Stimulated activated CD4-positive, alpha-beta T cell treated with anti-CD3 and anti-CD28 coated beads, Interleukin-12 subunit alpha, Interleukin-12 subunit beta, amount 100 ng/mL, for 24 hours (primary cell): ENCODE results near the gene ASB1.
A peak's percentile ranks its signal among the peaks of the same experiment; 100 is the strongest.

ENCODE experiments used
- DNase-seq, 2 experiments: peaks; one replicate each; pipeline ENCODE4 v3.0.0-alpha.2; 2020; ENCODE audit warnings: low read depth in 2 of 2

The ASB1 gene, protein sequence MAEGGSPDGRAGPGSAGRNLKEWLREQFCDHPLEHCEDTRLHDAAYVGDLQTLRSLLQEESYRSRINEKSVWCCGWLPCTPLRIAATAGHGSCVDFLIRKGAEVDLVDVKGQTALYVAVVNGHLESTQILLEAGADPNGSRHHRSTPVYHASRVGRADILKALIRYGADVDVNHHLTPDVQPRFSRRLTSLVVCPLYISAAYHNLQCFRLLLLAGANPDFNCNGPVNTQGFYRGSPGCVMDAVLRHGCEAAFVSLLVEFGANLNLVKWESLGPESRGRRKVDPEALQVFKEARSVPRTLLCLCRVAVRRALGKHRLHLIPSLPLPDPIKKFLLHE

DNA sequence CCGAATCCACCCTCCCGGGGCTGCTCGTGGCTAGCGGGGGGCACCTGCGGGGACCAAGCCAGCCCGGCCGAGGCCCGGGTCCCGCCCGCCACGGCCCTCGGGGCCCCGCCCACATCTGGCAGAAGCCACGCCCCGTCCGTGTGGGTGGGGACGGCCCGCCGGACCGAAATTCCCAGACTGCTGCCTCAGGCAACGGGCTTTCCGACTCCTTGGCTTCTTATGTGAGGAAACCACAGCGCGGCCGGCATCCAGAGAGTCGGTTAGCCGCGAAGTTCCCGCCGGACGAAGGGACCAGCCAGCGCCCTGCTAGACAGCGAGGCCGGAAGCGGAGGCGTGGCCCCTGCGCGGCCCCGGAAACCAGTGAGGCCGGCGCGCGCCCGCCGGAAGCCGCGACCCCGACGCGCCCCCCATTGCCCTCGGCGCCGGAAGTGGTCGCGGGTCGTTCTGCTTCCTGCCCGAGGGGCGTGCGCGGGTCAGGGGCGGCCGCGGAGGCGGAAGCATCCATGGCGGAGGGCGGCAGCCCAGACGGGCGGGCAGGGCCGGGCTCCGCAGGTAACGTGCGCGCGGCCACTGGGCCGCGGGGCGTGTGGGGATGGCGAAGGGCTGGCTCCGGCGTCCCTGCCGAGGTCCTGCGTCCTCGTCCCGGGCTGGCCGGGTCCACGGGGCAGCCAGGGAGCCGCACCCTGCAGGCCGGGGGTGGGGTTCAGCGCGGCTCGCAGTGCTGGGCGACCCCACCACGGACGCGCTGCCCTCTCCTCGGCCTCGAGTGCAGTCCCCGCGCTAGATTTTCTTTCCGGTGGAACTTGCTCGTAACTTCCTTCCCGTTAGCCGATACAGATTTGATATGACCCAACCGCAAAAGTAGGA is at the start of gene ASB1:
Gene ASB1, plus strand, starts transcription at position 360 of the 867 bp plus-strand sequence. Its CDS starts 144 bp downstream, at position 504.
- DNase-seq, result peak; percentile 62 to 74

DNA sequence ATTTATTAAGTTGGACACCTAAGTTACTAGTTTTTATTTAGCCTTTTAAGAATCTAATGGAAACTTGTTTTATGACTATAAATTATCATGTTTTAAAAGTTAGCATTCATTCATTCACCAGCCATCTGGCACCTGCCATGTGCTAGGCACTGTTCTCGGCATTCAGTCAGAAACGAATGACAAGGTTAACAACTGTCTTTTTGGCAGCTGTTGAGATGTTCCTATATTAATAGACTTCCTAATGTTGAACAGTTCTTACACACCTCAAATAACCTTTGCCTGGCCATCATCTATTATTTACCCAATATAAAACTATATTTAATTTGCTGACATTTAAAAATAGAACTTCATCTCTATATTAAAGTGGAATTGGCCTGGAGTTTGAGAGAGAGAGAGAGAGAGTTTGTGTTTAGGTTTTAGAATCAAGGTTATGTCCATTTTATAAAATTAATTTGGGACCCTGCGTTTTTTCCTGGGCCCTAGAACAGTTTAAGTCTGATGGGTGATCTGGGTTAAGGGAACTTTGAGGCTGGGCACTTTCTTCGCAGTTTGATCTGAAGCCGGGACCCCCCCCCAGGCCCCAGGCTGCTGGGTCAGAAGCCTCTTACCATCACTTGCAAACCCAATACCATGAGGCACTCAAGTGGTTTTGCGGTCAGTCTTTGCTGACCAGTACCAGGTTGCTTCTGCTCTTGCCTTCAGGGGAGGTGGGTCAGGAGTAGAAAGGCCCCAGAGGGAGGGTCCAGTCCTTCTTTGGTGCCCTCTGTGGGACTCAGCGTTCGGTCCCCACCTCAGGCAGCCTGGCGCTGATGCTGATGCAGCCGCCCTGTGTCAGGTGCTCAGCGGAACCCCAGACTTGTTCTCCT is 48.3 kb upstream of the ASB1 start:
- DNase-seq, result no peak

DNA sequence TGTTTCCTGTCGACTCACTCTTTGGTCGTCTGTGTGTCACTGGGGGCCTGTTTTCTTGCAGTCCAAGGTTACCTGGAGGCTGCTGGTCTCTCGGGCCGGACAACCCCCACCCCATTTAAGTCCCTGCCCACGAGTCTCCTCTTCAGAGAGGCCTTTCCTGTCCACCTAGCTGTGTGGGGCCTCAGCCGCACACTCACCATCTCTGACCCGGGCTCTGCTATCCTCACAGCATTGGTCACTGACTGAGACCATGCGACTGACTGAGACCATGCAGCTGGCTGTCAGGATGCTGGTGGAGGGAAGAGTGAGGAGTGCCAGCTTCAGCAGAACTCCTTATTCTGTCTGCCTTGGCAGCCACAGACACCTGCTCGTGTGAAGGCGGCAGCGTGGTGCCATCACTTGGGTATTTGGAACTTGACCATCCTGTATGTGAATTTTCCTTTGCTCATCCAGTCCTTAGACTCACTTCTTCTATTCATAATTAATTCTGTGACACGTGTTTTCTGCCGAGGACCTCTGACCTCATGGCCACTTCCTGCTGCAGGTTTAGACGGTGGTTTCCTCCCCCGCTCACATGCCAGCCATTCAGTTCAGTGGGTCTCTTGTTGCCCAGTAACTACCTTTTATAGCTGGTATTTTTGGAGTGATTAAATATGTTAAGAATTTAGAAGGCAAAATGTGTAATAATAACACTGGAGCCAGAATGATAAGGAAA is 47.5 kb upstream of the ASB1 start:
- no peak for DNase-seq

DNA sequence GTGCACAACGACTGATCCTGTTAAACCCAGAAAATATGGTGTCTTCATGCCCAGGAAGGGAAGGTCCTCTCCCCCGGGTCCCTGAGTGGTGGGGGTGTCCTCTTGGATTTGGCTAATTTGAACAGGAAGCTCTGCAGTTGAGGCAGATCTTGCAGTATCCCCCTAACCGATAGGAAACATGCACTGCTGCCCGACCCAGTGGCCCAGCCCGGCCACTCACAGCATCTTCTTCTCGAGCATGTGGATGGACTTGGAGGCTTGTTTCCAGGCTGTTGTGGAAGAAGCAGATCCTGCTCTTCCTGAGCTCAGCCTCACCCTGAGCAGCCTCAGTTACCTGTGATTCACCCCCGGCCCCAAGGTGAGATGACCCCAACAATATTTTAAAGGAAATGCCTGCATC is 46.4 kb upstream of the ASB1 start:
- DNase-seq, result no peak

DNA sequence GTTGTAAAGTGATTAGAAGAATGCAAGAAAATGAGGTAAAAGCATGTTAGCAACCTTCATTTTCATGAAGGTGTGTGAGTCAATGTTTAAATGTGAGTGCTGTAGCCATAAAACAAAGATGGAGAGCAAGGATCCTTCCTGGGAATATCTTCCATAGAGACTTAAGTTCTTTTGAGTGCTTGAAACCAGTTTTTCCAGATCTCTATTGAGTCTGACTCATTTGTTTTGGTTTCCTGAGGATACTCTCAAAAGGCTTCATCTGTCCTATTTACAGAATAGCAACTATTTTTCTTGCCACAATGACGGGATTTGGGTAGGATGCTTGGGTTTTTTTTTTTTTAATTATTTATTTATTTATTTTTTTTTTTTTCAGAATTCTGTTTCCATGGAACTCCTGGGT is 45.9 kb upstream of the ASB1 start:
- no peak for DNase-seq

DNA sequence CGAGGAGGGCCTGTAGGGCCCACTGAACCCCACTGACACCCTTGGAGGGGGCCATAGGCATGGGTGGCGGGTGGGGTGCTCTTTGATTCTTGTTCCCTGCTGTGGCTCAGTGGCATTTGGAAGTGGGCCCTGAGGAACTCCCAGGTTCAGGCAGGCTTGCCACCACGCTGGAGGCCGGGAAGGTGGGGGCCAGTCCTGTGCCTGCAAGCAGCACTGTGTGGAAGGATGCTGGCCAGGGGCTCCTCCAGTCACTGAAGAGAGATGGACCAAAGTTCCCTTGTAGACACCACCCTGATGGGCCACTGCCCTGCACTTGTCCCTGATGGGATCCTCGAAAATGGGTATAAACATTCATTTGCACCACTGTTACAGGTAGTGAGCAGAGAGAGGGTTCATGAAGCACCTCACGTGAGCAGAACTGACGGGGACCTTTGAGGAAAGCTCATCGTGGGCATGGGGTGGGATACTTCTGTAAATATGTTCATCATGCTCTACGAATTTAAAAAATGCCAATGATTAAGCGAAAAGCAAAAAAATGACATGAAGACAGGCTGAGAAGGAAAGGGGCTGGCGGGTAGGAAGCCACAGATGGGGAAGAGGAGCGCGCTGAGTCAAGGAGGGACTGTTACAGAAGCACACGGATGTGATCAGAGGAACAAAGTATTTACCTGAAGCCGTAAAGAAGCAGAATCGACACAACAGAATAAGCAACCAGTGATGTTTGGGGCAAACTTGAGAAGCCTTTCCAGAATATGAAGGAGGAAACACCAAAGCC is 45.2 kb upstream of the ASB1 start:
- no peak for DNase-seq

DNA sequence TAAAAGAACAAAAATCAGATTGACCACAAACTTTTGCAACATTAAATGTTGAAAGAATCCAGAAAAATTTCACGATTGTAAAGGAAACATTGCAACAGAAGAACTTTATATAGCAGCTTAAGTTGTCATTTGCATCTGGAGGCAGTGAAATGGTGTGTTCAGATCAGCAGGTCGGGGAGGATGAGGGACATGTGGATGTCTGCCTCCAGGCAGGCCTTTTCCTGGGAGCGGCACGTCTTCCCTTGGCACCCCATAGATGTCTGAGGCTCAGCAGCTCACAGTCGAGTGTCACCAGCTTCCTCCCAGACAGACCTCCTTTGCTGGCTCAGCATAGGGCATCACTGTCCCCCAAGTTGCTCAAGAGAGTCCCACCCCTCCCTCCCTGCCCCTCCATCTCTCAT is 44.3 kb upstream of the ASB1 start:
- DNase-seq, result no peak

DNA sequence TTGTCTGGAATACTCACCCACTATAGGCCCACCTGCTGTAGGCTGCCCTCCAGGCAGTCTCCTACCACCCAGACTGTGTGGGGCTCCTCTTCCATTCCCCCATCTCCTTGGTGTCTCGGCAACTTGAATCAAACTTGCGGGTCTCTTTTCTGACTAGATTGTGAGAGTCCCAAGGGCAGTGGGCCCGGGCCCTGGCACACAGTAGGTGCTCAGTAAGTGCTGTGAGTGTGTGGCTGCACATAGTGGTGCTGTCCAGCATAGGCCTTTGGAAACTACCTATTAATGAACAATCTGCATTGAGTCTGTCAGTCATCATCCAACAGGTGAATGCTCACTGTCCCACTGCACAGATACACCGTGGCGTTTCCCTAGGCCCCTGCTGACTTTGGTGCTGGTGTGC is 43.6 kb upstream of the ASB1 start:
- no peak for DNase-seq

DNA sequence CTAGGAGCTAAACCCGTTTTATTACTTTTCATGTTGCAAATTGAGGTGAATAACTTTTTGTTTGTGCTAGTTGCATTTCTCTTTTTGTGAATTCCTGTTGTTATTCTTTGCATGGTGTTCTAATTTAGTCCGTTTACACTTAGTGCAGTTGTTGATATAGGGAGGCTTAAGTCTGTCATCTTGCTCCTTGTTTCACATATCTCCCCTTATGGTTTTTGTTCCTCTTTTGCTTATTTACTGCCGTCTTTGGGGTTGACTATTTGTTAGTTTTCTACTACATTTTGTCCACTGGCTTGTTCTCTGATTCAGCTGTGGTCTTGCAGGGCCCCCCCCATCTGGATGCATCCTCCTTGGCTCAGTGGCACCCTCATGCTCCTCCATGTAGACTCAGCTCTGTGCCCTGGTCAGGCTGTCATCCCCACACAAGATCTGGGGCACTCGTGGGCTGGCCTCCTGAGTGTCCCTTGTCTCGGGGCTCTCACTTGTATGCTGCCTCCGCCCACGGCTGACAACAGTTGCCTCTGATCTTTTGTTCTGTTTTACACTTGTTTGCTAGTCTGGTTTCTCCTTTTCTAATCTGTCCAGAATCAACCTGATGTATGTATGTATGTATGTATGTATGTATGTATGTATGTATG is 42.9 kb upstream of the ASB1 start:
- DNase-seq, result no peak

DNA sequence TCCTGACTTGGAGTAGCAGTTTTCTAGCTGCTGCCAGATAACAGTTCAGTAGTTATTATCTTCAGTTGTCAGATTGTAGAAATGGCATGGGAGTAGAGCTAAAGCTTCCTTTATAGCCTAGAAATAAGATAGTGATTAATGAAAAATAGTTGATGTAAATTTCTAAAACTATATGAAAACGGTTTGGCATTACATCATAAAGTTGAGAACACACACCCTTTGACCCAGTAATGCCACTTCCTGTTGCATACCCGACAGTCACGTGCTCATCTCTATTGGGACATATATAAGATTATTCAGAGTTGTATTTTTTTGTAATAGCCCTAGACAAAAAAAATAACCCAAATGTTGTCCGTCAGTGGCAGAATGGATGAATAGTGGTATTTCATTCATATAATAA is 39.4 kb upstream of the ASB1 start:
- no peak for DNase-seq

DNA sequence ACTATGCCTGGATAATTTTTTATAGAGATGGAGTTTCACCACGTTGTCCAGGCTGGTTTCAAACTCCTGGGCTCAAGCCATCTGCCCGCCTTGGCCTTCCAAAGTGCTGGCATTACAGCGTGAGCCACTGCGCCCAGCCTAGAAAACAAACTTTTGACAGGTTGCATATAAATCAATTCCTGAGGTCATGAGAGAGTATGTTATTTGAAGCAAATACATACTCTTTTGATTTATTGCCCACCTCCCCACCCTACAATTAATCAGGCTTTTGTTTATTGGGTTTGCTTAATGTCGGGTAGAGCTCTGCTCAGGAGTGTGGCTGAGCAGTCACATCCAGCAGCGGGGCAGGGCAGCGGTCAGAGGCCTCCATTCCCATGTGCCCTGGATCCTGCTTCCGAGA is 37.9 kb upstream of the ASB1 start:
- no peak for DNase-seq

DNA sequence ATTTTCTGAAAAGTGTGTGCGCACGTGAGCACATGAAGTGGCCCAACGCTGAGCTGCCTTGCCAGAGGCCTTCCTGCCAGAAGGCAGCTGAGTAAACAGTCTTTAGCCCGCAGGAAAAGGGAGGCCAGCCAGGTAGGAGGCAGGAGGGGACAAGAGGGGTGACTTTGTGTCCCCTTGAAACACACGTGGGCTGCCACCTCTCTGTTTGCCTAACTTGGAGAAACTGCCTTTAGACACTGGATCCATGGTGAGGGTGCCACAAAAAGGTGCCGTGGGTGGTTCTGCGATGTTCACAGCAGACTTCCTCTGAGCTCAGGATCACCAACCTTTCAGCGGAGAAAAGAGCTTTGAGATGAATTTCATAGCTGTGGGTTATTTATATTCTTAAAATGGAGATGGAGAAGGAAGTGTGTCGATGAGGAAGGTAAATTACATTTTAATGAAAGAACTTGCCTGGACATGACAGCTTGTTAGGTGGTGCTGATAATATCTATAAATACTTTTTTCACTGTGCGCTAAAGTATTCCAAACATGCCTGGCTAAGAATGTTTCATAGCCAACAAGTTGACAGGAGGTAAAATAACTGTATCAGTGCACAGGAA is 36.6 kb upstream of the ASB1 start:
- no peak for DNase-seq

DNA sequence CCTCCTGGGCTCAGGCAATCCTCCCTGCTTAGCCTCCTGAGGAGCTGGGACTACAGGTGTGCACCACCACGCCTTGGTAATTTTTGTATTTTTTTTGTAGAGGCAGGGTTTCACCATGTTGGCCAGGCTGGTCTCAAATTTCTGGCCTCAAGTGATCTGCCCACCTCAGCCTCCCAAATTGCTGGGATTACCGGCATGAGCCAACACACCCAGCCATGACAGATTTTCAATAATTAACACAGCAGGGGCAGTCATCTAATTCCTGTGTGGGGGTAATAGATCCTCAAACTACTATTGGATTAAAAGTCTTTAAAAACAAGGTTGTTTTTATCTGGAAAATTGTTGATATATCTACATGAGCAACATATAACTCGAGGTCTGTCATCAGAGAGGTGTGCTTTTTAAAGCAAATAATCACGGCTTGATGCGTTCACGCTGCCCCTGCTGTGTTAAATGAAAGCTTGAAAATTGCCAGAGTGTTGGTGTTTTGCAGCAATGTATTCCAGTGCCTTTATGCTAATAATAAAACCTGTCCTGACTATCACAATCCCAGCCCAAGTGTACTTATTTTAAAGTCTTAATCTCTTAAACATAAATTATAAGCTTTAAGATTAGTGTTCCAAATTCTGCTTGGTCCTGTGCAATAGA is 35.6 kb upstream of the ASB1 start:
- no peak for DNase-seq

DNA sequence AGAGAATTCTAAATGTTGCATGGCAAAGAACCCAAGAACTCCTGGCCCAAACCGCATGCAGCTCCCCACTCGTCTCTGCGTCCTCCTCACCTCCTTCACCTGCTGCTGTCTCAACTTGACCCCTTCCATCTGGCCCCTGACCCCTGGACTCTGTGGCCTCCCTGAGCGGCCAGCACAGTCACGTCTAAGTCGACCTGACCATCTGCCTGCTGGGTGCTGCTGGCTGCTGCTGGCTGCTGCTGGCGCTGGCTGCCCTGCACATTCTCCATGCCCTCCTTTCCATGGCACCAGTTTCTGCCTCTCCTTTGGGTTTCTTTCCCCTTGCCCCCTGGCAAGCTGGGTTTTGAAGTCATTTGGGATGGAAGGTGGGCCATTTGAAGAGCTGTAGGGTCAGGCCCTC is 30.1 kb upstream of the ASB1 start:
- DNase-seq, result no peak

DNA sequence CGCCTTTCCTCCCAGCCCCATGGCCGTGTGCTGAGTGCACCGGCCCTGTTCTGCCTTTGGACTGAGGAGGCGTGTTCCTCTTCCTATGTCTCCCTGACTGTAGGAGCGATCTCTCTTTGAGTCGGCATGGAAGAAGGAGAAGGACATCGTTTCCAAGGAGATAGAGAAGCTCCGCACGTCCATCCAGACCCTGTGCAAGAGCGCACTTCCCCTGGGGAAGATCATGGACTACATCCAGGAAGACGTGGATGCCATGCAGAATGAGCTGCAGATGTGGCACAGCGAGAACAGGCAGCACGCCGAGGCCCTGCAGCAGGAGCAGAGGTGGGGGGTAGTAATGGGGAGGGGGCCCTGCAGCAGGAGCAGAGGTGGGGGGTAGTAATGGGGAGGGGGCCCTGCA is 29.4 kb upstream of the ASB1 start:
- DNase-seq, result no peak

DNA sequence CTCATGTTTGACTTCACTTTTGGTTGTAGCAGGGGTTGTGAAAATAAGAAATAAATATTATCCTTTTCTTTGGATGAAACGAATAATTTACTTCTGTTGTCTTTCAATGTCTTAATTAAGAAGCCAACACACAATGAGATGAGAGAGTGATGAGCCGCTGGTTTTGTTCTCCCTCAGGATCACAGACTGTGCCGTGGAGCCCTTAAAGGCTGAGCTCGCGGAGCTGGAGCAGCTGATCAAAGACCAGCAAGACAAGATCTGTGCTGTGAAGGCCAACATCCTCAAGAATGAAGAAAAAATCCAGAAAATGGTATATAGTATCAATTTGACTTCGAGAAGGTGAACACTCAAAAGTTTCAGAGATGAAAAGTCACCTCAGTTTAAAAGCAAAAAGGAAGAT is 28.1 kb upstream of the ASB1 start:
- DNase-seq, result no peak

DNA sequence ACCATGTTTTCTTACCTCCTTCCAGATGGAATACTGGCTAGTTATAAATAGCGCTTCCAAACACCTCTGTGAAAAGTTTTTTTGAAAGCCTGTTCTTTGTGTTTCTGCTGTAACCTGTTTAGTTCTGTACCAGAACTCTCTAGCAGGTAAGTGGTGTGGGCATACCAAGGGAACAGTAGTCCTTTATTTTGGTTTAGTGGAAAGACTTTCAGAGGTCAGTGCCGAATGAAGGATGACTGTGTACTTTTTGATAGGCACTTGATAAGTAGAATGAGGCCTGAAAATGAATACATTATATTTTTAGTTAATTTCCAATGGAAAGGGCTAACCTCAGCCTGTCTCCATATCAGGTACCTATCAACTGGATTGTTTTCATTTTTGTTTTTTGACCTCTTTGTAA is 27.6 kb upstream of the ASB1 start:
- DNase-seq, result no peak

DNA sequence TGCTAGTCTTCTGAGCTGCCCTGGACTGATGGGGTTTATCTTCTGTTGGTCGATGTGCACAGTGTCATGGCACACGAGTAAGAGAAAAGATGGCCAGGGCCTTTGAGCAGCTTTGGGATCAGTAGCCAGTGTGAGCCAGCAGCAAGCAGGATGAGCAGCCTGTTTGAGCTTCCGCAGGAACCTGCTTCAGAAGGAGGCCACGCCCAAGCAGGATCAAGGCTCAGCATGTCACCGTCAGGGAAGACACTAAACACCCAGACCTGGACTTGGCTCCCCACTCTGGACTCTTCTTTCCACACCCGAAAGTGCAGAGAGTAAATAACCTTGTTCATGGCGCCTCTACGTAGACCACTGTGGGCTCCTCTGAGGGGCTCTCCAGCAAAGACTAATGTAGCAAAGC is 25.2 kb upstream of the ASB1 start:
- DNase-seq, result no peak

DNA sequence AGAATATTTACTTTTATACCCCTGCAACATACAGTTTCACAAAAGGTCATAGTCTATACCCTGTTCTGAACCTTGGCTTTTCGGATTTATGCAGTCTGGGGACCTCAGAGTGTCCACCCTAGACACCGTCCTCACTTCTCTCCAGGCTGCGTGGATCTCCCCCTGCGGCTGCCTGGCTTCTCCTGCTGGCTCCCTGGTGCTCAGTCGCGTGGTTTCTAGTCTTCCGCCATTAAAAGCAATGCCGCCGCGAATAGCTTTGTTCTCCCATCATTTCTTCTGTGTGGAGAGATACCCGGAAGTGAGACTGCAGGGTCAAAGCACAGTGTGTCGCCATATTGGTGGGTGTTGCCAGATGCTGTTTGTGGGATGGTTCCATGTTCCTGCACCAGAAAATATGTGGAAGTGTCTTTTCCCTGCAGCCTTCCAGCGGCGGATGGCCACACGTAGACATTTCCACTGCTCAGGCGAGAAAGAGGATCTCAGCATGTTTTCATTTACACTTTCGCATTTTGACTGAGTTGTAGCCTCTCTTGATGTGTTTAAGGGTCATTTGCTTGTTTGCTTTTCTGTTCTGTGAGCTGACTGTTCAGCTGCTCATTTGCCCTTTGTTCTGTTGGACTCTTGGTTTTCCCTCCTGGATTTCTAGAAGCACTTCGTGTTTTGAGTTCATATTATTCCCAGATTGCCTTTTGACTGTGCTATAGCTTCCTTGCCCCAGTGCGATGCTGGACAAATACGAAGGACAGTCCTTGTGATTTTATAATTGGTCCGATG is 22.9 kb upstream of the ASB1 start:
- no peak for DNase-seq
